ENCODE results near the gene SIGLEC9. TPM values are rescaled to one million over a fixed set of nuclear protein-coding genes. Genes with fewer than 3 reads are reported as not detected.
"Not testable (repeated sequence)": the region's sequence is repeated elsewhere in the genome, so short reads cannot be mapped to it uniquely, and the experiment has no call there.

The SIGLEC9 gene
- total RNA-seq, 1 donor = not detected

- peak; percentile 67 for DNase-seq (ENCODE audit: low read depth)
- not testable (repeated sequence) for H3K4me3 ChIP-seq (ENCODE audit: low read depth, low read length)
- TF ChIP-seq, protein P1, sequence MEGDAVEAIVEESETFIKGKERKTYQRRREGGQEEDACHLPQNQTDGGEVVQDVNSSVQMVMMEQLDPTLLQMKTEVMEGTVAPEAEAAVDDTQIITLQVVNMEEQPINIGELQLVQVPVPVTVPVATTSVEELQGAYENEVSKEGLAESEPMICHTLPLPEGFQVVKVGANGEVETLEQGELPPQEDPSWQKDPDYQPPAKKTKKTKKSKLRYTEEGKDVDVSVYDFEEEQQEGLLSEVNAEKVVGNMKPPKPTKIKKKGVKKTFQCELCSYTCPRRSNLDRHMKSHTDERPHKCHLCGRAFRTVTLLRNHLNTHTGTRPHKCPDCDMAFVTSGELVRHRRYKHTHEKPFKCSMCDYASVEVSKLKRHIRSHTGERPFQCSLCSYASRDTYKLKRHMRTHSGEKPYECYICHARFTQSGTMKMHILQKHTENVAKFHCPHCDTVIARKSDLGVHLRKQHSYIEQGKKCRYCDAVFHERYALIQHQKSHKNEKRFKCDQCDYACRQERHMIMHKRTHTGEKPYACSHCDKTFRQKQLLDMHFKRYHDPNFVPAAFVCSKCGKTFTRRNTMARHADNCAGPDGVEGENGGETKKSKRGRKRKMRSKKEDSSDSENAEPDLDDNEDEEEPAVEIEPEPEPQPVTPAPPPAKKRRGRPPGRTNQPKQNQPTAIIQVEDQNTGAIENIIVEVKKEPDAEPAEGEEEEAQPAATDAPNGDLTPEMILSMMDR (IDR thresholded peaks at IDR 0.05; ENCODE audit: insufficient read depth, low read depth, low read length) = peak; percentile 75
Measured at GRCh38 chr19:51169283-51169918, 44.7 kb downstream of the SIGLEC9 start.

- TF ChIP-seq, protein P1 (IDR thresholded peaks at IDR 0.05; ENCODE audit: insufficient read depth, low read depth, low read length) = no peak
Measured at GRCh38 chr19:51172223-51172622, 47.5 kb downstream of the SIGLEC9 start.

DNA sequence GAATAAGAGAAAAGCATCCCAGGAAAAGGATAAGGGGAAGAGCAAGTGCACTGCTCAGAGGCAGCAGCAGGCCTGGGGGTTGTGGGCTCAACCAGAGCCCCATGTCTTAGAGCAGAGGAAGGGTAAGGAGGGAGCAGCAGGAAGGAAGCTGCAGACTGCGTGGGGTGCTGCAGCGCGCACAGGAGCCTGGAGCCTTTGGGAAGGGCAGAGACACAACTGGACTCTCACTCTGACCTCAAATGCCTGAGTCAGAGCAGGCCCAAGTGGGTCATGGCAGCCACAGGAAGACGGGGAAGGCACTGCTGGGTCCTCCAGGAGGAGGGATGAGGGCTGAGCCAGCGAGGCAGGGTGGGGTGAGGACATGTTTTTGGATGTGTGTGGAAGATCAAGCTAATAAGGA is 49.0 kb downstream of the SIGLEC9 start:
- no peak overlapping the region for H3K4me3 ChIP-seq (ENCODE audit: low read depth, low read length)
- DNase-seq (ENCODE audit: low read depth) = no peak
- TF ChIP-seq, protein P1 (IDR thresholded peaks at IDR 0.05; ENCODE audit: insufficient read depth, low read depth, low read length) = no peak

More at GRCh38 chr19:51172223-51172622, 47.5 kb downstream of the SIGLEC9 start:
- no peak for DNase-seq (ENCODE audit: low read depth)
- H3K4me3 ChIP-seq (ENCODE audit: low read depth, low read length) = no peak overlapping the region

GRCh38 chr19:51179256-51179655 is 54.5 kb downstream of the SIGLEC9 start:
- TF ChIP-seq, protein P1 (IDR thresholded peaks at IDR 0.05; ENCODE audit: insufficient read depth, low read depth, low read length) = no peak
- H3K4me3 ChIP-seq (ENCODE audit: low read depth, low read length) = no peak overlapping the region
- no peak for DNase-seq (ENCODE audit: low read depth)

Other genes starting within 250 kb of the SIGLEC9 start
- gene KLK4, start 213.5 kb upstream of the SIGLEC9 start, total RNA-seq = not detected in 2 replicates
- not detected in 2 replicates for gene KLK5, start 171.9 kb upstream of the SIGLEC9 start, total RNA-seq
- gene KLK6, start 155.3 kb upstream of the SIGLEC9 start, total RNA-seq = not detected in 2 replicates
- not detected in 2 replicates for gene KLK7, start 141.0 kb upstream of the SIGLEC9 start, total RNA-seq
- not detected in 2 replicates for gene KLK8, start 123.3 kb upstream of the SIGLEC9 start, total RNA-seq
- not detected in 2 replicates for gene KLK10, start 105.2 kb upstream of the SIGLEC9 start, total RNA-seq
- gene KLK11, start 98.3 kb upstream of the SIGLEC9 start, total RNA-seq = not detected in 2 replicates
- not detected in 2 replicates for gene KLK12, start 89.9 kb upstream of the SIGLEC9 start, total RNA-seq
- not detected in 2 replicates for gene KLK13, start 59.8 kb upstream of the SIGLEC9 start, total RNA-seq
- not detected in 2 replicates for gene KLK14, start 42.0 kb upstream of the SIGLEC9 start, total RNA-seq
- gene CTU1, start 16.5 kb upstream of the SIGLEC9 start, total RNA-seq = 4.8 and 5.2 TPM in 2 replicates
- gene SIGLEC7, start 17.4 kb downstream of the SIGLEC9 start, total RNA-seq = not detected in 2 replicates
- not detected in 2 replicates for gene CD33, start 100.2 kb downstream of the SIGLEC9 start, total RNA-seq
- gene SIGLECL1, start 126.2 kb downstream of the SIGLEC9 start, total RNA-seq = not detected in 2 replicates
- not detected in 2 replicates for gene IGLON5, start 186.7 kb downstream of the SIGLEC9 start, total RNA-seq
- gene VSIG10L, start 217.2 kb downstream of the SIGLEC9 start, total RNA-seq = 0.43 and 0.64 TPM in 2 replicates
- 72.2 and 76.4 TPM in 2 replicates for gene ETFB, start 241.5 kb downstream of the SIGLEC9 start, total RNA-seq
- gene CLDND2, start 244.1 kb downstream of the SIGLEC9 start, total RNA-seq = not detected in 2 replicates
- gene NKG7, start 247.7 kb downstream of the SIGLEC9 start, total RNA-seq = not detected in 2 replicates

Data from fibroblast of villous mesenchyme (primary cell).